Skeletal muscle satellite cell (primary cell): ENCODE results near the gene DCAF16. TPM values are rescaled to one million over a fixed set of nuclear protein-coding genes. Genes with fewer than 3 reads are reported as not detected.
"Not testable (repeated sequence)": the region's sequence is repeated elsewhere in the genome, so short reads cannot be mapped to it uniquely, and the experiment has no call there.

Experiments used
- H3K27me3 ChIP-seq: 2 replicates; pipeline ENCODE4 v1.7.0; 2013; ENCODE audit warnings: low read length; ENCODE audit not compliant: control insufficient read depth, insufficient read depth
- H3K36me3 ChIP-seq: 2 replicates; pipeline ENCODE4 v1.7.0; 2013; ENCODE audit warnings: mild to moderate bottlenecking, control low read depth, low read length; ENCODE audit not compliant: insufficient read depth
- H3K4me1 ChIP-seq: 2 replicates; pipeline ENCODE4 v1.7.0; 2013; ENCODE audit warnings: low read length; ENCODE audit not compliant: control insufficient read depth, insufficient read depth
- H3K4me2 ChIP-seq: 2 replicates; pipeline ENCODE4 v1.7.0; 2013; ENCODE audit warnings: mild to moderate bottlenecking, low read length
- H3K4me3 ChIP-seq: 2 replicates; pipeline ENCODE4 v1.7.0; 2013; ENCODE audit warnings: low read length
- H3K9ac ChIP-seq: 2 replicates; pipeline ENCODE4 v1.7.0; 2013; ENCODE audit warnings: mild to moderate bottlenecking, low read depth, low read length, moderate library complexity
- H3K9me3 ChIP-seq: replicated peaks from 2 replicates; pipeline ENCODE4 v1.7.0; 2013; ENCODE audit warnings: mild to moderate bottlenecking, control low read depth, low read length
- total RNA-seq: library from RNA; depleted of rRNA; stranded (reverse); fragments of >200 nt; gene quantifications from 2 replicates; pipeline ENCODE4 v1.2.3, GENCODE V29; 2012; rRNA removed

DCAF16 gene
- total RNA-seq: 18.8 and 20.1 TPM in 2 replicates

DNA sequence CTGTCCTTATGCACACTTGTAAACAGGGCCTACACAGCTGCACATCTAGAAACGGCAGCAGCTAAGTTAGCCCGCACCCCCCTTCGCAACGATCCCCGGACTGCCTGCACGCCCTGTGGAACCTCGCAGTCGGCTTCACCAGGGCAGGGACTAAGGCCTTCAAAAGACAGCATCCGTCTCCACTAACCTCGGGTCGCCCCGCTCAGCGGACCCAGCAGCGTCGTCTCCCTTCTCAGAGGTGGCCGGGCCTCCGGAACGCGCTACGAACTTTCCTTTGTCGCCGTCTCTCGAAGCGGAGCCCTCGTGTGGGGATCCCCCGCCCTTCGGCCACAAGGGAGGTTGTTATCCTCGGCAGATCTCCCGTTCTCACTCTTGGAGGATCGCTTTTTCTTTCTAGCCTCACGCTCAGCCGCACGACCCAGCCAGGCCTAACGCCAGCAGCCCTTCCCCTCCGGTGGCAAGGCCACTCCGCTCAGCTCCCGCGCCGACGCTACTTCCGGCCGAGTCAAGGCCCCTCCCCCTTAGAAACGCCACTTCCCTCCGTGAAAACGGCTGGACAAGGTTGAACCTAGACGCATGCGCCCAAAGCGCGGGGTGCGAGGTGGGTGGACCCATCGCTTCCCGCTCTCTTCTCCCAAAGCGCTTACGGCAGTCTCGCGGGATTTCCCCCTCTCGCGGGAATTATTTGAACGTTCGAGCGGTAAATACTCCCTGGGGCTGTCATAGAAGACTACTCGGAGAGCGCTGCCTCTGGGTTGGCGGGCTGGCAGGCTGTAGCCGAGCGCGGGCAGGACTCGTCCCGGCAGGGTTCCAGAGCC is at the start of gene DCAF16, which contains the start of gene NCAPG:
Gene DCAF16, minus strand, starts transcription at position 498 of the 818 bp plus-strand sequence. CDS start 6,616 bp downstream, outside the sequence.
Gene NCAPG, plus strand, starts transcription at position 720 of the 818 bp plus-strand sequence. CDS start 99 bp downstream, outside the sequence.
- Histone ChIP-seq H3K4me1 (peaks cover 42% of the 10 kb centered on the region), H3K4me3 (peak within 1 kb of the TSS; percentile 98), H3K36me3 (peaks cover 6% of the 10 kb centered on the region), H3K4me2 (peak within 1 kb of the TSS; percentile 93), H3K9ac (peak within 1 kb of the TSS; percentile 99), H3K27me3 (no peaks in the 10 kb centered on the region), H3K9me3 (no peaks in the 10 kb centered on the region)

DNA sequence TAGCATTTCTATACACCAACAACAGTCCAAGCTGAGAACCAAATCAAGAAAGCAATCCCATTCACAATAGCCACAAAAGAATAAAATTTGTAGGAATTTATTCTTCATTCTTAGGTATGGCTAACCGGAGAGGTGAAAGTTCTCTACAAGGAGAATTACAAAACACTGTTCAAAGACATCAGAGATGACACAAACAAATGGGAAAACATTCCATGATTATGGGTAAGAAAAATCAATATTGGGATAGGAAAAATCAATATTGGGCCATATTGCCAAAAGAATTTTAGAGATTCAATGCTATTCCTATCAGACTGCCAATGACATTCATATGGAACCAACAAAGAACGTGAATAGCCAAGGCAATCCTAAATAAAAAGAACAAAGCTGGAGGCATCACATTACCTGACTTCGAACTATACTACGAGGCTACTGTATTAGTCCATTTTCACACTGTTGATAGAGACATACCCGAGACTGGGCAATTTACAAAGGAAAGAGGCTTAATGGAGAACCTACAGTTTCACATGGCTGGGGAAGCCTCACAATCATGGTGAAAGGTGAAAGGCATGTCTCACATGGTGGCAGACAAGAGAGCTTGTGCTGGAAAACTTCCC is 49.3 kb upstream of the DCAF16 start:
- no peaks in the 10 kb centered on the region for H3K4me1 ChIP-seq
- no peaks in the 10 kb centered on the region for H3K27me3 ChIP-seq
- no peak overlapping the region for H3K4me2 ChIP-seq
- no peaks in the 10 kb centered on the region for H3K36me3 ChIP-seq
- H3K4me3 ChIP-seq: no peak overlapping the region
- no peaks in the 10 kb centered on the region for H3K9me3 ChIP-seq
- no peak overlapping the region for H3K9ac ChIP-seq

DNA sequence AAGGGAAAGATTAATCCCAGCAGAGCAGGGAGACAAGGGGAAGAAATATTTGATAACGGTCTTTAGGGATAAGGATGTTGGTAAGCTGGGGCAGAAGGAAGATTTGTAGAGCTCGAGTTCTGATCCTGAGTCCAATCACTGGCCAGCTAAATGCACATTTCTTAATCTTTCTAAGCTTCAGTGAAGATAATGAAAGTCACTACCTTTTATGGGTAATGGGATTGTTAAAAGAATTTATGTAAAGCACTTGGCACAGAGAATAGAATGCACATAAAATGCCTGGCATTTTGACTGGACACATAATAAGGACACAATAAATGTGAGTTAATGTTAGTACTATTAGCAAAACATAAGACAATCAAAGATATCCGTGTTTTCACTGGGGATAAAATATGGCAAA is 43.5 kb upstream of the DCAF16 start:
- Histone ChIP-seq H3K9me3 (no peaks in the 10 kb centered on the region), H3K4me2 (no peak overlapping the region), H3K4me1 (no peaks in the 10 kb centered on the region), H3K27me3 (no peaks in the 10 kb centered on the region), H3K4me3 (no peak overlapping the region), H3K9ac (no peak overlapping the region), H3K36me3 (no peaks in the 10 kb centered on the region)

DNA sequence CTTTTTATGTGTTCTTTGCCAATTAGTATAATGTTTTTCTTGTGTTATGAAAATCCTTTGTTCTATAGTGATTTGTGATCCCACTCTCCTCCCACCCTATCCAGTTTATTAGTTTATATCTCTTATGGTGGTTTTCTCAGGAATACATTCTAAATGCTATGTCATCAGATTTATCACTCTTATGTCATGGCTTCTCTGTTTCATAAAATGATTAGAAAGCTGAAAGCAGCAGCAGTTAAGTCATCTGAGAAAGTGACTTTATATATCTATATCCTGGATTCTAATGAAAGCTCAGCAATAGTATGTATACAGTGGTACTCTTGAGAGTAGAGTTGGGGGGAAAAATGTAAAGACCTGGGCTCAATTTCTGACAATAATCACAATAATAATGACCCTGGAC is 41.4 kb upstream of the DCAF16 start:
- no peaks in the 10 kb centered on the region for H3K36me3 ChIP-seq
- H3K4me1 ChIP-seq: no peaks in the 10 kb centered on the region
- H3K4me2 ChIP-seq: no peak overlapping the region
- no peaks in the 10 kb centered on the region for H3K9me3 ChIP-seq
- no peak overlapping the region for H3K4me3 ChIP-seq
- H3K9ac ChIP-seq: no peak overlapping the region
- no peaks in the 10 kb centered on the region for H3K27me3 ChIP-seq

DNA sequence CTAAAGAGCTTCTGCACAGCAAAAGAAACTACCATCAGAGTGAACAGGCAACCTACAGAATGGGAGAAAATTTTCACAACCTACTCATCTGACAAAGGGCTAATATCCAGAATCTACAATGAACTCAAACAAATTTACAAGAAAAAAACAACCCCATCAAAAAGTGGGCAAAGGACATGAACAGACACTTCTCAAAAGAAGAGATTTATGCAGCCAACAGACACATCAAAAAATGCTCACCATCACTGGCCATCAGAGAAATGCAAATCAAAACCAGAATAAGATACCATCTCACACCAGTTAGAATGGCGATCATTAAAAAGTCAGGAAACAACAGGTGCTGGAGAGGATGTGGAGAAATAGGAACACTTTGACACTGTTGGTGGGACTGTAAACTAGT is 39.7 kb upstream of the DCAF16 start:
- not testable (repeated sequence) for H3K4me2 ChIP-seq, H3K4me3 ChIP-seq, H3K9ac ChIP-seq, H3K9me3 ChIP-seq, H3K27me3 ChIP-seq, H3K4me1 ChIP-seq
- H3K36me3 ChIP-seq: peaks cover 11% of the 10 kb centered on the region

DNA sequence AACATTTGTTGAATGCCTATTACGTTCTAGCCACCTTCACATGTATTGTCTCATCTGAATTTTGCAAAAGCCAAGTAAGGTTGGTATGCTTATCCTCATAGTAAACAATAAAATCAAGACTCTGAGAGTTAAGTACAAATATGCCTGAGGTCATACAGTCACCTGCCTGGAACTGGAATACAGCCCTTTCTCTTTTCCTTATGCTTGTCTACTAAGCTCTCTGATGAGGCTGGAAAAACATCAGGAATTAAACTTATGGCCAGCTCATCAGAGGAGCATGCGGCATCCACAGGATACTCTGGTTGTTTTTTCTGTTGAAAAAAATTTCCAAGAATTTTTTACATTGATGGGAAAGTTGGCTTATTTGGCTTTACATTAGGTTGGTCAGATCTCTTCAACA is 35.7 kb upstream of the DCAF16 start:
- H3K9ac ChIP-seq: no peak overlapping the region

DNA sequence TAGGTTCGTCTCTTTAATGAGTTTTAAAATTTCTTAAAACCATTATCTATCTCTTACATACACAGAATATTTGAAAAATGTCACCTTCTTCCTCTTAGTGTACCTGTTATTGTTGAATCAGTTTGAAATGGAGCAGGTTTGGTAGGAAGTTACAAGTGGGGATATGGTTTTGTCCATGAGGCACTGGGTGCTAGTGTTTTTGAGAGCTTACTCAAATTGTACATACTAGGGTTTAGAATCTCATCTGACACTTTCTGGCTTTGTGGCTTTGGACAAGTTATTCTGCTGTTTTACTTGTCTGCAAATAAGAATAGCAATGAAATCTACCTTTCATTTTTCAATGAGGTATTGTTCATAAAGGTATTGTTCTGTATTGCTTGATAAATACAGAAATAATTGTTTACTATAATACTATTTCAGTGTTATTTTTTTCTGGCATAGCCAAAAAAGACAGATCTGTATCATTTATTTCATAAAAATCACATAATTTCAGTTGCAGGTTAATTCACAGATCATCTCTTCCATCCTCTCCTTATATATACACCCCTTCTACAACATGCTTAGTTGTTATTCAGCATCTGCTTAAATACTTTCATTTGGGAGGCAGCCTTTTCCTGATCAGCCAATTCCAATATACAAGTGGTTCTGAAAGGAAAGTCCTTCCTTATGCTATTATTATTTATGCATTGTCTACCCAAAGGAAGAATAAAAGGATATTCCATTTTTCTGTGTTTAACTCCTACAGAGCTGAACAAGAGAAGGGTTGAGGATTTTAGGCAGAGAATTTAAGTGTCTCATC is 13.5 kb upstream of the DCAF16 start:
- H3K9ac ChIP-seq: no peak overlapping the region
- no peaks in the 10 kb centered on the region for H3K27me3 ChIP-seq

More for the DNA sequence above, 35.7 kb upstream of the DCAF16 start:
- Histone ChIP-seq H3K9me3 (no peaks in the 10 kb centered on the region), H3K4me3 (no peak overlapping the region), H3K4me1 (no peaks in the 10 kb centered on the region), H3K27me3 (no peaks in the 10 kb centered on the region), H3K4me2 (no peak overlapping the region), H3K36me3 (peaks cover 43% of the 10 kb centered on the region)

DNA sequence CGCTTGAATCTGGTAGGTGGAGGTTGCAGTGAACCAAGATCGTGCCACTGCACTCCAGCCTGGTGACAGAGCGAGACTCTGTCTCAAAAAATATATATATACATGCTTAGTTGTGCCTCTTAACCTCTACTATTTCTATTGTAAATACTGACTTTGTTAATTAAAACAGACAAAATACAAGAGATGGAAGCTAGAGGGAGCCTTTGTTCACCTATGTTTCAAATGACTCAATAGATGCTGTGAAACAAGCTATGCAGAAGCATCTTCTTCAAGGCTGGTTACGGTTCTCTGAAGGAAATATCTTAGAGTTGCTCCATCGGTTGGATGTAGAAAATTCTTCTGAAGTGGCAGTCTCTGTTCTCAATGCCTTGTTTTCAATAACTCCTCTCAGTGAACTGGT is 6.5 kb upstream of the DCAF16 start:
- H3K9ac ChIP-seq: no peak overlapping the region
- no peaks in the 10 kb centered on the region for H3K9me3 ChIP-seq
- H3K27me3 ChIP-seq: no peaks in the 10 kb centered on the region
- no peak overlapping the region for H3K4me3 ChIP-seq
- peaks cover 4% of the 10 kb centered on the region for H3K36me3 ChIP-seq
- H3K4me2 ChIP-seq: peak overlapping the region; percentile 39
- peaks cover 17% of the 10 kb centered on the region for H3K4me1 ChIP-seq

More for the DNA sequence above, 13.5 kb upstream of the DCAF16 start:
- Histone ChIP-seq H3K4me3 (no peak overlapping the region), H3K4me2 (no peak overlapping the region), H3K9me3 (no peaks in the 10 kb centered on the region), H3K36me3 (peaks cover 11% of the 10 kb centered on the region), H3K4me1 (no peaks in the 10 kb centered on the region)

DNA sequence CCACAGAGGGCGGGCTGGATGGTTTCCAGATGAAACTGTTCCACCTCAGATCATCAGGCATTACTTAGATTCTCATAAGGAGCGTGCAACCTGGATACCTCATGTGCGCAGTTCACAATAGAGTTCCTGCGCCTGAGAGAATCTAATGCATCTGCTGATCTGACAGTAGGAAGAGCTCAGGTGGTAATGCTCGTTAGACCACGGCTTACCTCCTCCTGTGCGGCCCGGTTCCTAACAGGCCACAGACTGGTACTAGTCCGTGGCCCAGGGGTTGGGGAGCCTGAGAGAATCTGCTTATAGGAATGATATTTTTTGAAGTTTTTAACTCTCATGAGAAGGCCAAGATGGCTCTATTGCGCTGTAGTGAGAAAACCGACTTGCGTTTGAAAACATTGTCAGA is 5.6 kb upstream of the DCAF16 start:
- Histone ChIP-seq H3K9ac (no peak overlapping the region), H3K4me1 (peaks cover 17% of the 10 kb centered on the region), H3K36me3 (peaks cover 4% of the 10 kb centered on the region), H3K27me3 (no peaks in the 10 kb centered on the region), H3K9me3 (no peaks in the 10 kb centered on the region), H3K4me3 (no peak overlapping the region), H3K4me2 (no peak overlapping the region)

DNA sequence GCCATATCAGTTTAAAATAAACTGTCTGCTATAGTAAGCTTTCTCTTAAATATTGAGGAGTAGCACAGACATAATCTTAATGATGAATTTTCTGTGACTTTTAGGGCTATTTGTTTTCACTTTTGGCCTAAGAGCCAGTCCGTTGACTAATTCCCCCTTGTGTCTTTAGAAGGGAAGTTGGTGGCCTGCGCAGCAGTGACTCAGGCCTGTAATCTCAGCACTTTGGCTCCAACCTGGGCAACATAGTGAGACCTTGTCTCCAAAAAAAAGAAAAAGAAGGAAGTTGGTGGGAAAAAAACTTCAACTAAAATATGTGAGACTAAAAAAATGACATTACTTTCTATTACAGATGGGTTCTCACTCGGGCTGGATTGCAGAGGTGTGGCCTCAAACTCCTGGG is 3.6 kb upstream of the DCAF16 start:
- Histone ChIP-seq H3K9ac (peak overlapping the region; percentile 92), H3K4me3 (no peak overlapping the region), H3K4me2 (peak overlapping the region; percentile 93), H3K9me3 (no peaks in the 10 kb centered on the region), H3K27me3 (no peaks in the 10 kb centered on the region), H3K36me3 (peaks cover 4% of the 10 kb centered on the region), H3K4me1 (peaks cover 18% of the 10 kb centered on the region)

DNA sequence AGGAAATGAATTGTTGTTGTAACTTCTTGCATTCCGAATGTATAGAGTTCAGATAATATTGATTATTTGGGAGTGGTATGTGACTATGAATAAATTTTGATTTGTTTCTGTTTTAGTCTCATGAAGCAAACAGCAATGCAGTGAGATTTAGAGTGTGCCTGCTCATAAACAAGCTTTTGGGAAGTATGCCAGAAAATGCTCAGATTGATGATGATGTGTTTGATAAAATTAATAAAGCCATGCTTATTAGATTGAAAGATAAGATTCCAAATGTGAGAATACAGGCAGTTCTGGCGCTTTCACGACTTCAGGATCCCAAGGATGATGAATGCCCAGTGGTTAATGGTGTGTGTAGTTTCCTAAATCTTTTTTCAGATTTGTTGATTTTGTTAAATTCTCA is 2.2 kb upstream of the DCAF16 start:
- Histone ChIP-seq H3K9ac (peak overlapping the region; percentile 92), H3K27me3 (no peaks in the 10 kb centered on the region), H3K36me3 (peaks cover 6% of the 10 kb centered on the region), H3K4me3 (peak overlapping the region; percentile 98), H3K9me3 (no peaks in the 10 kb centered on the region), H3K4me2 (peak overlapping the region; percentile 93), H3K4me1 (peaks cover 29% of the 10 kb centered on the region)
